VCaP (cell line): ENCODE data around the gene ROR1.

ENCODE experiments used
- H3K27ac ChIP-seq: fragments of 450-650 bp; 2 replicates; pipeline ENCODE4 v1.5.1; 2017
- CTCF ChIP-seq: fragments of 450-650 bp; conservative IDR thresholded peaks from 2 replicates; pipeline ENCODE4 v1.5.1; 2017; ENCODE audit warnings: mild to moderate bottlenecking, moderate library complexity

ROR1 gene

GRCh38 chr1:63773815-63774616, at the start of gene ROR1:
TSS of gene ROR1 (plus strand) at chr1:63774017.
- peak; percentile 86 for TF ChIP-seq CTCF
- peak within 1 kb of the TSS; percentile 89 for H3K27ac ChIP-seq

GRCh38 chr1:63724375-63724899, 49.4 kb upstream of the ROR1 start:
- H3K27ac ChIP-seq, result no peak overlapping the region
- TF ChIP-seq CTCF, result no peak

GRCh38 chr1:63728611-63729226, 45.1 kb upstream of the ROR1 start:
- peak overlapping the region; percentile 61; the same call in 1 of the 2 replicates for H3K27ac ChIP-seq
- no peak for TF ChIP-seq CTCF

- peak overlapping the region; percentile 61 for H3K27ac ChIP-seq
- no peak for TF ChIP-seq CTCF
Measured at GRCh38 chr1:63729227-63729620, 44.6 kb upstream of the ROR1 start.

GRCh38 chr1:63730211-63730610, 43.6 kb upstream of the ROR1 start:
- no peak for TF ChIP-seq CTCF
- H3K27ac ChIP-seq, result peak overlapping the region; percentile 61

- TF ChIP-seq CTCF, result no peak
- H3K27ac ChIP-seq, result peak overlapping the region; percentile 61; the same call in 1 of the 2 replicates
Measured at GRCh38 chr1:63731117-63732043, 42.4 kb upstream of the ROR1 start.
